ENCODE data around the gene PLA2G7. TPM values are rescaled to one million over a fixed set of nuclear protein-coding genes. Genes with fewer than 3 reads are reported as not detected.

Gene PLA2G7
- total RNA-seq, 4 donors from 2014 or later: 1.5 to 4.8 (median 1.6) TPM; not detected in 1

- no peaks in the 10 kb centered on the region for H3K9me3 ChIP-seq
- no peak for DNase-seq (ENCODE audit: low spot score in 2 of 2)
- WGBS, 2 donors: 64 to 67% methylated on average over 6 of the region's 6 CpGs
- no peak overlapping the region for H3K27ac ChIP-seq
- TF ChIP-seq POLR2A (IDR thresholded peaks at IDR 0.05) (no peak), EP300 (IDR thresholded peaks at IDR 0.05) (no peak)
- TF ChIP-seq, protein P1, sequence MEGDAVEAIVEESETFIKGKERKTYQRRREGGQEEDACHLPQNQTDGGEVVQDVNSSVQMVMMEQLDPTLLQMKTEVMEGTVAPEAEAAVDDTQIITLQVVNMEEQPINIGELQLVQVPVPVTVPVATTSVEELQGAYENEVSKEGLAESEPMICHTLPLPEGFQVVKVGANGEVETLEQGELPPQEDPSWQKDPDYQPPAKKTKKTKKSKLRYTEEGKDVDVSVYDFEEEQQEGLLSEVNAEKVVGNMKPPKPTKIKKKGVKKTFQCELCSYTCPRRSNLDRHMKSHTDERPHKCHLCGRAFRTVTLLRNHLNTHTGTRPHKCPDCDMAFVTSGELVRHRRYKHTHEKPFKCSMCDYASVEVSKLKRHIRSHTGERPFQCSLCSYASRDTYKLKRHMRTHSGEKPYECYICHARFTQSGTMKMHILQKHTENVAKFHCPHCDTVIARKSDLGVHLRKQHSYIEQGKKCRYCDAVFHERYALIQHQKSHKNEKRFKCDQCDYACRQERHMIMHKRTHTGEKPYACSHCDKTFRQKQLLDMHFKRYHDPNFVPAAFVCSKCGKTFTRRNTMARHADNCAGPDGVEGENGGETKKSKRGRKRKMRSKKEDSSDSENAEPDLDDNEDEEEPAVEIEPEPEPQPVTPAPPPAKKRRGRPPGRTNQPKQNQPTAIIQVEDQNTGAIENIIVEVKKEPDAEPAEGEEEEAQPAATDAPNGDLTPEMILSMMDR (IDR thresholded peaks at IDR 0.05): no peak
- no peaks in the 10 kb centered on the region for H3K27me3 ChIP-seq
- H3K4me1 ChIP-seq: peaks cover 0 to 29% (median 11%) of the 10 kb centered on the region in 4 donors
- no peak overlapping the region for H3K4me3 ChIP-seq
- peaks cover 0 to 8% (median 0%) of the 10 kb centered on the region in 3 donors for H3K36me3 ChIP-seq
Observed at GRCh38 chr6:46655803-46656202, 79.4 kb downstream of the PLA2G7 start.

Other genes with a start within 250 kb of the PLA2G7 start
- gene RCAN2, start 243.9 kb downstream of the PLA2G7 start, total RNA-seq: 10 to 100 TPM in 3 of 4 donors, 1 to 10 TPM in 1; 6.6 to 19.4 (median 15.0) TPM
- gene CYP39A1, start 82.6 kb downstream of the PLA2G7 start, total RNA-seq: 10 to 100 TPM in 1 of 4 donors, 1 to 10 TPM in 3; 3.3 to 12.1 (median 5.6) TPM
- 10 to 100 TPM; 42.2 to 57.8 (median 50.8) TPM for gene SLC25A27, start 82.4 kb downstream of the PLA2G7 start, total RNA-seq
- gene TDRD6, start 47.5 kb downstream of the PLA2G7 start, total RNA-seq: 1 to 10 TPM in 2 of 4 donors, under 1 TPM in 2; 0.60 to 2.2 (median 1.2) TPM
- not detected for gene ANKRD66, start 11.6 kb upstream of the PLA2G7 start, total RNA-seq
- not detected for gene MEP1A, start 58.0 kb upstream of the PLA2G7 start, total RNA-seq
- gene ADGRF5, start 186.6 kb upstream of the PLA2G7 start, total RNA-seq: 10 to 100 TPM; 17.4 to 32.4 (median 19.4) TPM

Measured in tibial nerve (tissue), 4 donors.